ENCODE results near the gene EPYC. TPM values are rescaled to one million over a fixed set of nuclear protein-coding genes. Genes with fewer than 3 reads are reported as not detected.

Gene EPYC
- total RNA-seq, 2 experiments from 2014 or later, result not detected

GRCh38 chr12:91017043-91017442, 12.3 kb upstream of the EPYC start:
- H2AFZ ChIP-seq (ENCODE audit: low read length), result no peak overlapping the region
- no peaks in the 10 kb centered on the region for H3K4me1 ChIP-seq (ENCODE audit: insufficient read depth, low read length, poor library complexity, severe bottlenecking)
- BruUV-seq (replicated peaks), result no TSS peak
- H3K9me3 ChIP-seq (ENCODE audit: low read length), result no peaks in the 10 kb centered on the region
- no peak for TF ChIP-seq CTCF (conservative IDR thresholded peaks at IDR 0.05; ENCODE audit: low read length)
- TF ChIP-seq EZH2phosphoT487 (IDR thresholded peaks at IDR 0.05; ENCODE audit: borderline replicate concordance, low read depth, low read length), result no peak
- intact Hi-C loops (cut with micrococcal nuclease; ENCODE audit: unreplicated experiment), result no loop called here
- H3K79me2 ChIP-seq (ENCODE audit: insufficient read depth, low read depth, low read length), result no peaks in the 10 kb centered on the region
- no peak overlapping the region for H3K4me3 ChIP-seq (ENCODE audit: low read depth, low read length, poor library complexity, severe bottlenecking)
- ChIA-PET CTCF (ENCODE audit: unreplicated experiment) (no interaction called here), POLR2A (no interaction called here)
- H3K9me2 ChIP-seq (ENCODE audit: insufficient read depth, low read length), result no peaks in the 10 kb centered on the region
- H3K27ac ChIP-seq (ENCODE audit: low read depth, low read length, poor library complexity, severe bottlenecking), result no peak overlapping the region
- no peaks in the 10 kb centered on the region for H4K20me1 ChIP-seq (ENCODE audit: insufficient read depth, low read length)
- H3K36me3 ChIP-seq (ENCODE audit: insufficient read depth, low read length), result no peaks in the 10 kb centered on the region
- H3K4me2 ChIP-seq (ENCODE audit: low read length), result no peak overlapping the region
- DNase-seq (ENCODE audit: low spot score), result no peak

GRCh38 chr12:91009319-91009950, 4.7 kb upstream of the EPYC start:
- no peak overlapping the region for H3K4me3 ChIP-seq (ENCODE audit: low read depth, low read length, poor library complexity, severe bottlenecking)
- no peaks in the 10 kb centered on the region for H3K79me2 ChIP-seq (ENCODE audit: insufficient read depth, low read depth, low read length)
- DNase-seq (ENCODE audit: low spot score), result no peak
- ChIA-PET POLR2A (interaction anchor here (0.7 to 0.9 kb wide), 2 partner anchors 9 to 15 kb away, joined by 3 read pairs; no protein-coding TSS in a partner anchor), CTCF (ENCODE audit: unreplicated experiment) (no interaction called here)
- no peaks in the 10 kb centered on the region for H4K20me1 ChIP-seq (ENCODE audit: insufficient read depth, low read length)
- H3K9me3 ChIP-seq (ENCODE audit: low read length), result no peaks in the 10 kb centered on the region
- no peaks in the 10 kb centered on the region for H3K36me3 ChIP-seq (ENCODE audit: insufficient read depth, low read length)
- H3K27ac ChIP-seq (ENCODE audit: low read depth, low read length, poor library complexity, severe bottlenecking), result no peak overlapping the region
- H2AFZ ChIP-seq (ENCODE audit: low read length), result no peak overlapping the region
- H3K9me2 ChIP-seq (ENCODE audit: insufficient read depth, low read length), result no peaks in the 10 kb centered on the region
- no peak overlapping the region for H3K4me2 ChIP-seq (ENCODE audit: low read length)
- intact Hi-C loops (cut with micrococcal nuclease; ENCODE audit: unreplicated experiment), result no loop called here
- no peaks in the 10 kb centered on the region for H3K4me1 ChIP-seq (ENCODE audit: insufficient read depth, low read length, poor library complexity, severe bottlenecking)
- no TSS peak for BruUV-seq (replicated peaks)
- TF ChIP-seq CTCF (conservative IDR thresholded peaks at IDR 0.05; ENCODE audit: low read length), result no peak
- no peak for TF ChIP-seq EZH2phosphoT487 (IDR thresholded peaks at IDR 0.05; ENCODE audit: borderline replicate concordance, low read depth, low read length)

GRCh38 chr12:91007531-91008290, 2.9 kb upstream of the EPYC start:
- Histone ChIP-seq H3K27ac (ENCODE audit: low read depth, low read length, poor library complexity, severe bottlenecking) (no peak overlapping the region), H3K79me2 (ENCODE audit: insufficient read depth, low read depth, low read length) (no peaks in the 10 kb centered on the region), H2AFZ (ENCODE audit: low read length) (no peak overlapping the region), H3K9me2 (ENCODE audit: insufficient read depth, low read length) (no peaks in the 10 kb centered on the region), H3K4me1 (ENCODE audit: insufficient read depth, low read length, poor library complexity, severe bottlenecking) (no peaks in the 10 kb centered on the region), H3K36me3 (ENCODE audit: insufficient read depth, low read length) (no peaks in the 10 kb centered on the region), H3K4me3 (ENCODE audit: low read depth, low read length, poor library complexity, severe bottlenecking) (no peak overlapping the region), H4K20me1 (ENCODE audit: insufficient read depth, low read length) (no peaks in the 10 kb centered on the region), H3K9me3 (ENCODE audit: low read length) (no peaks in the 10 kb centered on the region), H3K4me2 (ENCODE audit: low read length) (no peak overlapping the region)
- no TSS peak for BruUV-seq (replicated peaks)
- DNase-seq (ENCODE audit: low spot score), result no peak
- POLR2A ChIA-PET, result no interaction called here
- CTCF ChIA-PET (ENCODE audit: unreplicated experiment), result no interaction called here
- intact Hi-C loops (cut with micrococcal nuclease; ENCODE audit: unreplicated experiment), result no loop called here
- no peak for TF ChIP-seq CTCF (conservative IDR thresholded peaks at IDR 0.05; ENCODE audit: low read length)
- no peak for TF ChIP-seq EZH2phosphoT487 (IDR thresholded peaks at IDR 0.05; ENCODE audit: borderline replicate concordance, low read depth, low read length)

All from OCI-LY7 (cell line).